DOHH2 (cell line): ENCODE results near the gene BCAS1.

Experiments used
- EZH2phosphoT487 ChIP-seq: fragments of 200-600 bp; sonication (generic); IDR thresholded peaks from 2 replicates; pipeline ENCODE4 v1.6.1; 2017; ENCODE audit warnings: borderline replicate concordance, mild to moderate bottlenecking, antibody characterized with exemption, low read length, moderate library complexity, mixed read lengths
- TF ChIP-seq, protein P1 (sequence below): fragments of 200-600 bp; sonication (generic); IDR thresholded peaks from one replicate; pipeline ENCODE4 v1.5.1; 2014; ENCODE audit warnings: antibody characterized with exemption, mild to moderate bottlenecking, low read depth, low read length; ENCODE audit not compliant: poor library complexity, severe bottlenecking

DNA sequence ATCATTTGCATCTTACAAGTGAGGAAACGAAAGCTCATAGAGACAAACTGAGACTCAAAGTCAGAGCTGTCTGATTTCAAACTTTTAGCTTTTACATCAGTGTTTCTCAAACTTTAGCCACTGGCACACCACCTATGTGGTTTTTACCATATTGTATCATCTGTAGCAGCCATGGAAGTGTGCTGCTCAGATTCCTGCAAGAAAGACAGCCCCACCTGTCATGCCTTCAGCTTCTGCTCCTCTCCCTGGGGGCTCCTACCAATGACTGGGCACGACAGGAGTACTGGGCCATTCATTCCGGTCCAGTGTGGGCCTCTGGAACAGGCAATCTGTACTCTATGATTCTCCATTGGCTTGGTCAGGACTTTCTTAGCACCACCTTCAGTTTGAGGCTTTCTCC lies 87.0 kb downstream of the BCAS1 start:
- TF ChIP-seq, protein P1, sequence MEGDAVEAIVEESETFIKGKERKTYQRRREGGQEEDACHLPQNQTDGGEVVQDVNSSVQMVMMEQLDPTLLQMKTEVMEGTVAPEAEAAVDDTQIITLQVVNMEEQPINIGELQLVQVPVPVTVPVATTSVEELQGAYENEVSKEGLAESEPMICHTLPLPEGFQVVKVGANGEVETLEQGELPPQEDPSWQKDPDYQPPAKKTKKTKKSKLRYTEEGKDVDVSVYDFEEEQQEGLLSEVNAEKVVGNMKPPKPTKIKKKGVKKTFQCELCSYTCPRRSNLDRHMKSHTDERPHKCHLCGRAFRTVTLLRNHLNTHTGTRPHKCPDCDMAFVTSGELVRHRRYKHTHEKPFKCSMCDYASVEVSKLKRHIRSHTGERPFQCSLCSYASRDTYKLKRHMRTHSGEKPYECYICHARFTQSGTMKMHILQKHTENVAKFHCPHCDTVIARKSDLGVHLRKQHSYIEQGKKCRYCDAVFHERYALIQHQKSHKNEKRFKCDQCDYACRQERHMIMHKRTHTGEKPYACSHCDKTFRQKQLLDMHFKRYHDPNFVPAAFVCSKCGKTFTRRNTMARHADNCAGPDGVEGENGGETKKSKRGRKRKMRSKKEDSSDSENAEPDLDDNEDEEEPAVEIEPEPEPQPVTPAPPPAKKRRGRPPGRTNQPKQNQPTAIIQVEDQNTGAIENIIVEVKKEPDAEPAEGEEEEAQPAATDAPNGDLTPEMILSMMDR: no peak
- no peak for TF ChIP-seq EZH2phosphoT487
